SU-DHL-6 (cell line): ENCODE data around the gene LRRC75A.

Source experiments
- EZH2phosphoT487 ChIP-seq: fragments of 200-600 bp; sonication (generic), shearing (Covaris generic); conservative IDR thresholded peaks from 2 replicates; pipeline ENCODE4 v1.6.1; 2018; ENCODE audit warnings: mild to moderate bottlenecking, antibody characterized with exemption, low read length, moderate library complexity, mixed read lengths
- TF ChIP-seq, protein P1 (sequence below): fragments of 200-600 bp; sonication (generic); IDR thresholded peaks from one replicate; pipeline ENCODE4 v1.5.1; 2017; ENCODE audit warnings: antibody characterized with exemption, mild to moderate bottlenecking, low read length, moderate library complexity; ENCODE audit not compliant: insufficient read depth, poor library complexity, severe bottlenecking

DNA sequence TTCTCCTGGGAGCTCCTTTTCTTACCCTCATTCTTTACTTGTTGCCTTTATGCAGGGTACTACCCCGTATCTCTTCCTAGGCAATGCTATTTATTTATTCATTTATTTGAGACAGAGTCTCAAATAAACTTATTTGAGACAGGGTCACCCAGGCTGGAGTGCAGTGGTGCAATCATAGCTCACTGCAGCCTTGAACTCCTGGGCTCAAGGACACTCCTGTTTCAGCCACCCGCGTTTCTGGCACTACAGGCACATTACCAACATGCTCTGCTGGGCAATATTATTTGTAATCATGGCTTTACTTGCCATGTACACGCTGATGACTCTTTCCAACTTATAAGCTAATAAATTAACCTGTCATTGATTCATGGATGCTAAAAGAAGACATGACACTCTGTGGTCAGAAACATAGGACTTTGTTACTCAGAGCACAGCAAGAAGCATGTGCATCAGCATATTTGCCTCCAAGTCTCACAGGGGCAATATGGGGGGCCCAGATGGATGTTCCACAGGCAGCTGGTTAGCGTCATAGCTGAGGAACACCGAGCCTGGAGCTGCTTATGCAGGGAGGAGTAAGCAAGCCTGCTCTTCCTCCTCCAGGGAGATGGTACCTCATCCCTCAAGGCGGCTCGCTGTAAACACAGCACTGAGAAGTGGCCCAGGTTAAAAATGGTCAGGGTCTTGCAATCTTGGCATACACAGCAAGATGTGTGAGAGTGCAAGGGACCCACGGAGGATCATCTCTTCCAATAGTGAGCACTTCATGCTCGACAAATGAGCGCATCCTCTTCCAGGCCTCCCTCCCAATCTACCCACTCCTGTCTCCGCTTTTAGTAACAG, 4.2 kb upstream of the LRRC75A start:
- TF ChIP-seq, protein P1, sequence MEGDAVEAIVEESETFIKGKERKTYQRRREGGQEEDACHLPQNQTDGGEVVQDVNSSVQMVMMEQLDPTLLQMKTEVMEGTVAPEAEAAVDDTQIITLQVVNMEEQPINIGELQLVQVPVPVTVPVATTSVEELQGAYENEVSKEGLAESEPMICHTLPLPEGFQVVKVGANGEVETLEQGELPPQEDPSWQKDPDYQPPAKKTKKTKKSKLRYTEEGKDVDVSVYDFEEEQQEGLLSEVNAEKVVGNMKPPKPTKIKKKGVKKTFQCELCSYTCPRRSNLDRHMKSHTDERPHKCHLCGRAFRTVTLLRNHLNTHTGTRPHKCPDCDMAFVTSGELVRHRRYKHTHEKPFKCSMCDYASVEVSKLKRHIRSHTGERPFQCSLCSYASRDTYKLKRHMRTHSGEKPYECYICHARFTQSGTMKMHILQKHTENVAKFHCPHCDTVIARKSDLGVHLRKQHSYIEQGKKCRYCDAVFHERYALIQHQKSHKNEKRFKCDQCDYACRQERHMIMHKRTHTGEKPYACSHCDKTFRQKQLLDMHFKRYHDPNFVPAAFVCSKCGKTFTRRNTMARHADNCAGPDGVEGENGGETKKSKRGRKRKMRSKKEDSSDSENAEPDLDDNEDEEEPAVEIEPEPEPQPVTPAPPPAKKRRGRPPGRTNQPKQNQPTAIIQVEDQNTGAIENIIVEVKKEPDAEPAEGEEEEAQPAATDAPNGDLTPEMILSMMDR, result no peak
- TF ChIP-seq EZH2phosphoT487, result no peak
